NCI-H146 treated with DMSO at 0.1 percent for 48 hours (cell line): Measurements from ENCODE around the gene TNRC6C.
"Not testable (repeated sequence)": the region's sequence is repeated elsewhere in the genome, so short reads cannot be mapped to it uniquely, and the experiment has no call there.

ENCODE experiments used
- DNase-seq: peaks from one replicate; lab custom pipeline; 2025; ENCODE audit not compliant: unreplicated experiment; lab: John Stamatoyannopoulos, UW

Gene TNRC6C

DNA sequence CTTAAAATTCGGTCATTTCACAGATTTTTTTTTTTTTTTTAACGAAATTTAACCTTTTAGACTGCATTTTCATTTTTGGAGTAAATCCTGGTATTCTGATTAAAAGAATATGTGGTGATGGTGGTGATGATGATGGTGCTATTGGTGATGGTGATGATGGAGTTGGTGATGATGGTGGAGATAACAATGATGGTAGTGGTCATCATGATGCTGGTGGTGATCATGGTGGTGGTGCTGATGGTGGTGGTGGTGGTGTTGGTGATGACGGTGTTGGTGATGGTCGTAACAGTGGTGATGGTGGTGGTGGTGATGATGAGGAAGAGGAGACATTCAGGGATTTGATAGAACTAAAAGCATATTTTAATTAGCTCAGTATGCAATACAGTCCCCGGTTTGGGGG is 84.0 kb downstream of the TNRC6C start:
- no peak for DNase-seq

DNA sequence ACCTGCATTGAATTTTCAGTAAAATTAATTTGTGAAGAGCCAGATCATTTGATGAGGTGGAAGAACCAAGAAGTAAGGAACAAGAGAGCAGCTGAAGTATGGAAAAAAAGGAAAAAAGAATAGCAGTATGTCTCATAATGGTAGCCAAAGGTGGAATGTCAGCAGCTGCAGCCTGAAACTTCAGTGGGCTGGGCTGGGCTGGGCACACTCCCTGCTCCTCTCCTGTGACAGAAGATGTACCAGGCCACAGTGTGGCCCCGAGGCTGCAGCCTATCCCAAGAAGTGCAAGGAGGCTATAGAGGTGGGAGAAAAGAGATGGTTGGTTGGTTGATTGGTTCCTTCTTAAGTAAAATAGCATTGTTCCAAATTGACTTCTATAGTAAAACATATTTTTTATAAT is 84.5 kb downstream of the TNRC6C start:
- DNase-seq, result no peak

DNA sequence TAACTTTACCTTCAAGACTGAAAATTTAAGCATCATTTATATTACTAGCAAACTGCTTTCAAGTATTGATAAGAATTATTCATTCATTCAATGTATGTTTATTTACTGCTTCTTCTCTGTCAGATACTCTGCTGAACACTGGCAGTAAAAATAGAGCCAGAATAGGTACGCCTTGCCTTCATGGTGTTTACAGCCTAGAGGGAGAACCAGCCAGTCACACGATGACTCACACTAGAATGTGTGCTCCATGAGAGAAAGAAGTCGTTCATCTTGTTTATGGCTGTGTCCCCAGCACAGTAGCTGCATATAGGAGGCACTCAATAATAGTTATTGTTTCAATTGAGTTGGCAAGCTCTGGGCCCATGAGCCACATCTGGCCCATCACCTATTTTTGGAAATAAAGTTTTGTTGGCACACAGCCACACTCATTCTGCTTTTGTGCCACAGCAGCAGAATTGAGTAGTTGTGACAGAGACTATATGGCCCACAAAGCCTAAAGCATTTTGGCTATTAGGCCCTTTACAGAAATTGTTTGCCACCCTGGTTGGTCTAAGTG is 85.9 kb downstream of the TNRC6C start:
- no peak for DNase-seq

DNA sequence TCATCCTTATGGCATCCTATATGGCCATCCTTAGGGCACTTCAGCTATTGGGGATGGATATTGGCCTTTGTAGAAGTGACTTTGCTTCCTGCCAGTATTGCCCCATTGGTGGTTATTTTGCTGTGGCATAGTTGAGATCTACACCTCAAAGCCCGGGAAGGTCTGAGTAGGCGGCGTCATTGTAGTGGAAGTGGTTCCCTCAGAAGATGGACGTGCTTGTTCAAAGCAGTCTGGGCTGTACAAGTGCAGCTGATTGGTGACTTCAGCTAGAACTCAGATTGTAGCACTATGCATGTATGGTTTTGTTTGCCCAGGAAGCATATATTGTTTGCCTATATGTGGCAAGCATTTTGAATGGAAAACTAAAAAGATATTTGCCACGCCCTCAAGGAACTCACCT is 86.8 kb downstream of the TNRC6C start:
- DNase-seq, result no peak

DNA sequence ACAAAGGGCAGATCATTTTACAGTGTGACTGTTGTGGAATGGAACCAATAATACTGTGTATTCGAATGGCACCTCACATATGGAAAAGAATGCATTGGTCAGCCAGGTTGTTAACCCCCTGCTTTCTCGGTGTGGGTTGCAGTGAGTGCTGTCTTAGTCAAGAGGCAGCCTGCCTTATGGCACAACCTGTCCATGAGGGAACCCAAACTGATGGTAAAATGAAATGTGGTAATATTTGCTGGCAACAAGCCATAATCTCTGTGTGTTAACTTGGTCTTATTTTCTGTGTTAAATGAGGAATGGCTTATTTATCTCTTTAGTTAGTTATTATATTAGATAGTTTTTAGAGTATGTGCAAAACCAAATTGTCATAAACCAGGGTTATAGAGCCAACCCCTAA is 88.4 kb downstream of the TNRC6C start:
- no peak for DNase-seq

DNA sequence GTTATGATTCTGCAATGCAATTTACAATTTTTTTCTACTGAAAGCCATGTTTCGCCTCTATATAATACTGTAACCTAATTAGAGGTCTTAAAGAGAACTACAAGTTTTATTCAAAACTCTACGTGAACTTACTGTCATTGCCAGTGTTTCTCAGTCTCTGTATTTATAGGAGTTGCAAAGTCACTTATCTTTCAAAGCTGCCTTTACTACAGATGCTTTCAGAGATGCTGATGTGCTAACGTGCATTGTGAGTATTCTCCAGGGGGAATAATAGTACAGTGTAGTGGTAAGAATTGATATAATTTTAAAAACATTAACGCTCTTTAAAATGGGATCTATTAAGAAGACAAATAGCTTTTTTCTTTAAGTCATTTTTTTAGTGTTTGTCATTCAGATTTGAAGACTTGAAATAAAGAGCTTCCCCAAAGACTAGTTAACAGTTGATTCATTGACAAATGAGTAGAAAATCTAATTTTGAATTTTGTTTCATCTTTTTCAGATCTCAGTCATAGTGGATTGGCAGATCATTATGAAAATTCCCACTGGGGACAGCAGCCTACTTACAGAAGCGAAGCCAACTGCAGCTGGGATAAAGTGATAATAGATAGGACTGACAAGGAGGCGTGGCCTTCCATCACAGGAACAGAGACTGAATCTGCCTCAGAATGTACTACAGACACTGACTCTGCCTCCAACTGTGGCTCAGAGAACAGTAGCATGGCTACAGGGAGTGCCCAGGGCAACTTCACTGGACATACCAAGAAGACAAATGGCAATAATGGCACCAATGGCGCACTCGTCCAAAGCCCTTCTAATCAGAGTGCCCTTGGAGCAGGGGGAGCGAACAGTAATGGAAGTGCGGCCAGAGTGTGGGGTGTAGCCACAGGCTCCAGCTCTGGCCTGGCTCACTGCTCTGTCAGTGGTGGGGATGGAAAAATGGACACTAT is 90.1 kb downstream of the TNRC6C start:
- no peak for DNase-seq

DNA sequence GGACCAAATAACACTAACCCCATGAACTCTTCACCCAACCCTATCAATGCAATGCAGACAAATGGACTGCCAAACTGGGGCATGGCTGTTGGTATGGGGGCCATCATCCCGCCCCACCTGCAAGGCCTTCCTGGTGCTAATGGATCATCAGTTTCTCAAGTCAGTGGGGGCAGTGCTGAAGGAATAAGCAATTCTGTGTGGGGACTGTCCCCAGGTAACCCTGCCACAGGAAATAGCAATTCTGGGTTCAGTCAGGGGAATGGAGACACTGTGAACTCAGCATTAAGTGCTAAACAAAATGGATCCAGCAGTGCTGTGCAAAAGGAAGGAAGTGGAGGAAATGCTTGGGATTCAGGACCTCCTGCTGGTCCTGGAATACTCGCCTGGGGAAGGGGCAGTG is 91.1 kb downstream of the TNRC6C start:
- no peak for DNase-seq

DNA sequence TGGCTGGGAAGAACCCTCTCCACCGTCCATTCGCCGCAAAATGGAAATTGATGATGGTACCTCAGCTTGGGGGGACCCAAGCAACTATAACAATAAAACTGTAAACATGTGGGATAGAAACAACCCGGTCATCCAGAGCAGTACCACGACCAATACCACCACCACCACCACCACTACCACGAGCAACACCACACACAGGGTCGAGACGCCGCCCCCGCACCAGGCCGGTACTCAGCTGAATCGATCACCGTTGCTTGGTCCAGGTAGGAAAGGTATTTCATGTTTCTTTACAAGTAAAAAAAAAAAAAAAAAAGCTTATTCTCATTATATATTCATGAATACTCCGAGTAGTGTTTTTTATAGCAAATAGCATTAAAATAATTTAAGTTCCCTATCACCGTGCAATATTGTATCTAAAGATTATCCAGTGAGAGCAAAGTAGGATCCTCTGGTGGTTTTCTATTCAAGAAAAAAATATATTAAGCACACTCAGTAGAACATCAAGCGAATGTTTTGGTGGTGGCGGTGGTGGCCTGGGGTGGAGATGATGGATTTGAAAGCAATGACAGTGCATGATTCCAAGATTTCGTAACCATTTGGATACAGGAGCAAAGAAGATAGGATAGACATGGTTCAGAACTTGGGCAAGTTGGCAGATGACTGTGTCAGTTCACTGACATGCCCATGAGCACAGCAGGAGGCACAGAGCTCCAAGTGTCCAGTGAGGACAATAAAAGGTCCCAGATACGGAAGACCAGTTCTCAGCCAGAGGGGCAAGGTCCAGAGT is 92.9 kb downstream of the TNRC6C start:
- DNase-seq, result no peak

DNA sequence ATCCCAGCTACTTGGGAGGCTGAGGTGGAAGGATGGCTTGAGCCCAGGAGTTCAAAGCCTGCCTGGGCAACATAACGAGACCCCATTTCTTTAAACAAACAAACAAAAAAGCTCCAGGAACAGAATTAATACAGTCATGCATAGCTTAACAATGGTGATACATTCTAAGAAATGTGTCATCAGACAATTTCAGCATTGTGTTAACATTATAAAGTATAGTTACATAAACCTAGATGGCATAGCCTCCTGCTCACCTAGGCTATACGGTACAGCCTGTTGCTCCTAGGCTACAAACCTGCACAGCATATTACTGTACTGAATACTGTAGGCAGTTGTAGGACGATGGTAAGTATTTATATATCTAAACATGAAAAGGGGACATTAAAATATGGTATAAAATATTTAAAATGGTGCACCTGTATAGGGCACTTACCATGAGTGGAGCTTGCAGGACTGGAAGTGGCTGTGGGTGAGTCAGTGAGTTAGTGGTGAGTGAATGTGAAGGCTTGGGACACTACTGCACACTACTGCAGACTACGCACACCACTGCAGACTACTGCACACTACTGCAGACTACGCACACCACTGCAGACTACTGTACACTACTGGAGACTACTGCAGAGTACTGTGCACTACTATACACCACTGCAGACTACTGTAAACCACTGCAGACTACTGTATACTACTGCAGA is 95.4 kb downstream of the TNRC6C start:
- no peak for DNase-seq

DNA sequence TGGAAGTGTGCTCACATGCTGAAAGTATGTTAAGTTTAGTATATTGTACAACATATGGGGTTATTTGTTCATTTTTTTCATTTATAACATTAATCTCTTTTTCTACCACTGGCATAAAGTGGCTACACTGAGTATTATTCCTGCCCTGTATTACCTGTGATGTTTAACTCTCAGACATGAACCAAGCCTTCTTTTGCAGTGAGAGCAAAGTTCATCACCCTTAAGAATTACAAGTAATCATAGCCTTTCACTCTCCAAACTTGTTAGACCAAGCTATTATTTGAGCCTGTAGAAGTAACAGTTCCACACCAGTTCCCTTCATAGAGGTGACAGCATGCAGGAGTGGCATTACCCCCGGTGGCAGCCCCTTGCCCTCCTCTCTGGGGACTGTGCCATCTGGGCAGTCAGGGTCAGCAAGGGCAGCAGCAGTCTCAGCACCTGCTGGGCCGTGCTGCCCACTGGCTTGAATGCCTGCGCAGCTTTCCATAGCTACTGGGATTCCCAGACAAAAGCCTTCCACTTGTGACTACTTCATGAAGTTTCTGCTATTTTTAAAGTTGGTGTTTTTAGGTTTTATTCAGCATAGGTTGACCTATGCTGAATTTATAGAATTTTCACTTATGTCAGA is 98.7 kb downstream of the TNRC6C start:
- DNase-seq, result no peak

DNA sequence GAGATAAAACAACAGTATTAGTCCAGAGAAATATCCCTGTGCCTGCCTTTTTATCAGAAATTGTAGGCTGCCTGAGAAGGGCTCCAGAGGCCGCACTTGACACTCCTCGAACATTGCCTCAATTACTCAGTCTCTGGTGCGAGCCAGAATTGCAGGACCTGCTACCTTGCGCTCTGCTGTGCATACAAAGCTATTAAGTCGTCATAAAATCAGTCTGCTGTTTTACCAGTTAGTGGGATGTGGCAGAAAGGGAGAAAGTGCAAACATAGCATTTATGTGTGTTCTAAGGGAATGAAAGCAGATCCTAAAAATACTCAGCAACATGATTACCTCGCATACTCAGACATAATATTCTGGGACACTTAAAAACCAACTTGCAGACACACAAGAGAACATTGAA is 99.5 kb downstream of the TNRC6C start:
- DNase-seq, result no peak

DNA sequence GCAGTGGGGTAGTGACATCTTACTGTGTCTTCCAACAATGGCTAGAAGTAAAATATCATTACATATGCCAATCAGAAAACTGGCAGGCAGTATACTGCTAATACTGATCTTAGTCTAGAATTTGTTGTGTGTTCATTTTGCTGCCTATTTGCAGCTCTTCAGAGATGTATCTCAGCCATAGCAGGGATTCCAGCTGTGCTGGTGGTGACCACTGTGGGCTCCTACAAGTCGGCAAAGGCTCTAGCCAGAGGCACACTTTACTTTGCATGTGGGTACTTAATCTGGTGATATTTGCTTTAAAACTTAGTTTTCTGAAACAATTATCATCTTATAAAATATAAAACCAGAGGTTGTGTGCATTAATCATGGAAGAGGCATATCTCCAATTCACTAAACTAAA is 100.1 kb downstream of the TNRC6C start:
- no peak for DNase-seq

DNA sequence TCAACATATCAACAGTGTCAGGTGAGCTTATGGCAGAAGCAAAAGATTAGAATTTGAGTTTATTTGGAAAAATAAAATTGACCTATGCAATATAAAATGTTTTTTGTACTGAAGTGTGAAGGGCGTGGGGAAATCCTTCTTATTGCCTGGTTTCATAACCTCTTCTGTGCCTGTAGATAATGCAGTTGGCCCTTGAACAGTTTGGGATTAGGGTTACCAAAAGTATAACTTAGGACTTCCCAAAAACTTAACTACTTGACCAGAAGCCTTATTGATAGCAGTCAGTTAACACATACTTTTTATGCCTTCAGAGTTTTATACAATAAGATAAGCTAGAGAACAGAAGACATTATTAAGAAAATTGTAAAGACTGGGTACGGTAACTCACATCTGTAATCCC is 104.1 kb downstream of the TNRC6C start:
- no peak for DNase-seq

DNA sequence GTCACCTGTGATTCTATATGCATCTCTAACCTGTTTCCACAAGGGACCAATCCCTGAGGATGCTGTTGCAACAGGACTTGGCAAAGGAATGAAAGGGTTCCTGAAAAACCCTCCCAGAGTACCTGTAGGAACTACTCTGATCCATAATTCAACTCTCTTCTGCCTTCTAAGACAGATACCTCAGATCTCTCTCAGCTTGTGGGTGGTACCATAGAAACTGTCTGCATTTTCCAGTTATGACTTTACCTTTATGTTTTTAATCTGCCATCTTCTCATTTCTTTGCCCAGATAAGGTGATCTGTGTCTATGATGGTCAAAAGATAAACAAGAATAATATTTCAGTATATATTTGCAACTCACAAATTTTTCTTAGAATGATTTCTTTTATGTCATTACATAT is 105.0 kb downstream of the TNRC6C start:
- no peak for DNase-seq

DNA sequence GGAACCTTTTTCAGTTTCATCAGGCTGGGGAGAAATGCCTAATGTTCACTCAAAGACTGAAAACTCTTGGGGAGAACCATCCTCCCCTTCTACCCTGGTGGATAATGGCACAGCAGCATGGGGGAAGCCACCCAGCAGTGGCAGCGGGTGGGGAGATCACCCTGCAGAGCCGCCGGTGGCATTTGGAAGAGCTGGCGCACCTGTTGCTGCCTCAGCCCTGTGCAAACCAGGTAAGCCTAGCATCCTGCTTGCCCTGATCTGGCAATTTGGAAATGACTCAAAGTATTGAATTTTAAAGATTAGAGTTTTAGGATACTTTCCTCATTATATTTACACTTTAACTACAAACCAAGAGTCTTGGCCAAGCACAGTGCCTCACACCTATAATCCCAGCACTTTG is 106.2 kb downstream of the TNRC6C start:
- DNase-seq, result no peak

DNA sequence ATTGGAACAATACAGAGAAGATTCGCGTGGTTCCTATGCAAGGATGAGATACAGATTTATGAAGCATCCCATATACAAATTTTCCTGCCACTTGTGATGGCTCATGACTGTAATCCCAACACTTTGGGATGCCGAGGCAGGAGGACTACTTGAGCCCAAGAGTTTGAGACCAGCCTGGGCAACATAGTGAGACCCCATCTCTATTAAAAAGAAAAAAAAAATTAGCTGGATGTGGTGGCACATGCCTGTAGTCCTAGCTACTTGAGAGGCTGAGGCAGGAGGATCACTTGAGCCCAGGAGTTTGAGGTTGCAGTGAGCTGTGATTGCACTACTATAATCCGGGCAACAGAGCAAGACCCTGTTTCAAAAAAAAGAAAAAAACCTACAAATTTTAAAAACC is 108.5 kb downstream of the TNRC6C start:
- not testable (repeated sequence) for DNase-seq

DNA sequence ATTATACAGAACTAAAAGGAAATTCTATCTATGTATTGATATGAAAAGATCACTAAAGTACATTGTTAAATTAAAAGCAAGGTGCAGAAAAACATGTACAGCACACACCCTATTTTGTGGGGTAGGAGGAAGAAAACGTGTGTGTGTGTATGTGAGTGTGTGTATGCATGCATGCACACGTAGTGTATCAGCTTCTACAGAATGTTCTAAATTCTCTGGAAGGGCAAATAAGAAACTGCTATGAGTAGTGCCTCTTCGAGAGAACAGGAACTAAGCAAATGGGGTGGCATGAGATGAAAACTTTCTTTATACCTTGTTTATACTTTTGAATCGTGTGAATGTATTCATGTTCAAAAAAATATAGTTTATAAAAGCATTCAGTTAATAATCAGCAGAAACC is 111.2 kb downstream of the TNRC6C start:
- no peak for DNase-seq

DNA sequence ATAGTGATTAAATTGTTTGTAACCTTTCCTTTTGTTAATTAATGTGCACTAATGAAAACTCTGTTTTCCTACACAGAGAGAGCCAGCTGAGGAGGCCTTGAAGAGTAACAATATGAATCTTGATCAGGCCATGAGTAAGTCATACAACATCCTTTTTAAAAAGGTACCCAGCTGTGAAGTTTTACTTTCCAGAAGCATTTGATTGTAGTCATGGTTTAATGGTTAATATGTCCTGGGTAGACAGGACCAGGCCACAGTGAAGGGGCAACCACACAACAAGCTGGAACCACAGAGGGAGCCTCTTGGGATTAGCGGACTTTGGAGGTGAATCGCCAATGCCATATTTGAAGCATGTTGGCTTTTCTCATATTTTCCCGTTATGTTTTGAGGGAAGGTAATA is 114.5 kb downstream of the TNRC6C start:
- no peak for DNase-seq

DNA sequence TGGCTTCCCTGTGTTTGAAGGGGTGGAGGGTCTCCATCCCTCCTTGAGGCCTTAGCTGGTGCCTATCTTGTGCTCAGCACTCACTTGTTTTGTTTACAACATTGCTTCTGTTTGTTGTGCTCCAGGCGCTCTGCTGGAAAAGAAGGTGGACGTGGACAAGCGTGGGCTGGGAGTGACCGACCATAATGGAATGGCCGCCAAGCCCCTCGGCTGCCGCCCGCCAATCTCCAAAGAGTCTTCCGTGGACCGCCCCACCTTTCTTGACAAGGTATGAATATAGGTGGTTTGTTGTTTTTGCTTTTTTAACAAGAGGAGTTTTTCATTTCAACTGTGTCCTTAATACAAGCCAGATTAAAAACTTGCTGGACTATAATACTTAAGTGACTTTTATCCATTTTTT is 116.5 kb downstream of the TNRC6C start:
- DNase-seq, result no peak

DNA sequence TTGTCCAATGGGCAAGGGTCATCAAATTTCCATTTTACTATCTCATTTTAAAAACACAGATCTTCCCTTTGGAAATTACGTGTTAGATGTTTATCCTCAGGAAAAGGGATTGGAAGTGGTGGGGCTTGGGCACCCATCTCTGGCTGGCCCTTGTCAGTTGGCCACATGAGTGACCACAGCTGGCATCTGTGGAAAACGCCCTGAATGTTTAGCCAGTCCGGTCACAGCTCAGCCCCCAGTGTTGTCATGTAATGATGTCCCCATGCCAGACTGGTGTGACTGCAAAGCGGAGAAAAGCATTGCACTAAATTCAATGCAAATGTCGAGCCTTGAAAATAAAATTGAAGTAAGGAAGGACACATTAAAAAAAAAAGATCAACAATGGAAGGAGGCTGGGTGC is 117.0 kb downstream of the TNRC6C start:
- DNase-seq, result no peak

DNA sequence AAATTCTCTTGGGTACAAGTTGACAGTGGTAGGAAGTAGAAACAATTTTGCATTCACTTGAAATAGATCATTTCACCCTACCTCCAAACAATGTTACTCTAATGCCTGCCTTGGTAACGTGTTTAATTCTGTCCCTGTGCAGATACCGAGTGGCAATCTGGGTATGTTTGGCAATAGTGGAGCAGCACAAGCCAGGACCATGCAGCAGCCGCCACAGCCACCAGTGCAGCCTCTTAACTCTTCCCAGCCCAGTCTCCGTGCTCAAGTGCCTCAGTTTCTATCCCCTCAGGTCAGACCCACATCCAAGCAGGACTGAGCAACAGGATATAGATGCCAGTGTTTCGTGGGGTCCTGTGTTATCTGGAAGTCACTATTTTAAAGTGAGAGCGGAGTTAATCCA is 120.8 kb downstream of the TNRC6C start:
- no peak for DNase-seq
